ENCODE measurements around the gene UBE2D1. TPM values are rescaled to one million over a fixed set of nuclear protein-coding genes. Genes with fewer than 3 reads are reported as not detected.
"Not testable (repeated sequence)": the region's sequence is repeated elsewhere in the genome, so short reads cannot be mapped to it uniquely, and the experiment has no call there.

UBE2D1 gene
- total RNA-seq, 1 donor from 2014 or later: 19.4 TPM

GRCh38 chr10:58409956-58410610 lies 75.3 kb downstream of the UBE2D1 start:
- H3K27me3 Mint-ChIP-seq: no peaks in the 10 kb centered on the region
- H3K9me3 Mint-ChIP-seq: no peaks in the 10 kb centered on the region
- no peak overlapping the region for H3K27ac Mint-ChIP-seq
- no peak for DNase-seq
- no peak overlapping the region for H3K4me3 Mint-ChIP-seq
- intact Hi-C loops (cut with micrococcal nuclease): no loop called here
- no peaks in the 10 kb centered on the region for H3K4me1 Mint-ChIP-seq
- H3K36me3 Mint-ChIP-seq (ENCODE audit: low read depth): no peaks in the 10 kb centered on the region

- H3K4me1 Mint-ChIP-seq: no peaks in the 10 kb centered on the region
- no peak for DNase-seq
- H3K36me3 Mint-ChIP-seq (ENCODE audit: low read depth): no peaks in the 10 kb centered on the region
- H3K4me3 Mint-ChIP-seq: no peak overlapping the region
- H3K9me3 Mint-ChIP-seq: no peaks in the 10 kb centered on the region
- no peak overlapping the region for H3K27ac Mint-ChIP-seq
- no peaks in the 10 kb centered on the region for H3K27me3 Mint-ChIP-seq
- intact Hi-C loops (cut with micrococcal nuclease): no loop called here
Measured at GRCh38 chr10:58412502-58412961, 77.7 kb downstream of the UBE2D1 start.

- Mint-ChIP-seq H3K4me1 (no peaks in the 10 kb centered on the region), H3K27ac (no peak overlapping the region), H3K9me3 (no peaks in the 10 kb centered on the region), H3K27me3 (no peaks in the 10 kb centered on the region), H3K36me3 (ENCODE audit: low read depth) (no peaks in the 10 kb centered on the region), H3K4me3 (no peak overlapping the region)
- DNase-seq: no peak
- intact Hi-C loops (cut with micrococcal nuclease): no loop called here
Measured at GRCh38 chr10:58414270-58415041, 79.7 kb downstream of the UBE2D1 start.

GRCh38 chr10:58415757-58416156 lies 81.0 kb downstream of the UBE2D1 start:
- DNase-seq: no peak
- no peaks in the 10 kb centered on the region for H3K36me3 Mint-ChIP-seq (ENCODE audit: low read depth)
- no peak overlapping the region for H3K4me3 Mint-ChIP-seq
- no peaks in the 10 kb centered on the region for H3K27me3 Mint-ChIP-seq
- no peak overlapping the region for H3K27ac Mint-ChIP-seq
- intact Hi-C loops (cut with micrococcal nuclease): no loop called here
- H3K4me1 Mint-ChIP-seq: no peaks in the 10 kb centered on the region
- H3K9me3 Mint-ChIP-seq: no peaks in the 10 kb centered on the region

- H3K9me3 Mint-ChIP-seq; H3K4me1 Mint-ChIP-seq; H3K36me3 Mint-ChIP-seq (ENCODE audit: low read depth); intact Hi-C loops (cut with micrococcal nuclease); H3K27ac Mint-ChIP-seq; H3K27me3 Mint-ChIP-seq; H3K4me3 Mint-ChIP-seq; DNase-seq: not testable (repeated sequence)
Measured at GRCh38 chr10:58417902-58418301, 83.1 kb downstream of the UBE2D1 start.

Other genes with a start within 250 kb of the UBE2D1 start
- gene IPMK, start 67.1 kb upstream of the UBE2D1 start, total RNA-seq: 8.1 and 9.0 TPM in 2 replicates
- 62.6 and 64.2 TPM in 2 replicates for gene CISD1, start 65.8 kb upstream of the UBE2D1 start, total RNA-seq
- 102 and 108 TPM in 2 replicates for gene TFAM, start 50.4 kb downstream of the UBE2D1 start, total RNA-seq
- gene BICC1, start 177.9 kb downstream of the UBE2D1 start, total RNA-seq: not detected in 2 replicates